HG02938 (cell line): ENCODE data around the gene CTXND1.

Experiments used
- ATAC-seq: cut with Tn5 transposase; IDR thresholded peaks from one replicate; pipeline ENCODE4 v1.9.1; 2021; ENCODE audit warnings: mild to moderate bottlenecking, moderate library complexity; ENCODE audit not compliant: unreplicated experiment

Gene CTXND1

GRCh38 chr15:80259942-80260510, 8.0 kb upstream of the CTXND1 start:
- no peak for ATAC-seq

GRCh38 chr15:80251428-80252120, 439 bp downstream of the CTXND1 start:
- no peak for ATAC-seq

- ATAC-seq: no peak
Measured at GRCh38 chr15:80250614-80251427, 1.2 kb downstream of the CTXND1 start.

GRCh38 chr15:80249973-80250372, 2.0 kb downstream of the CTXND1 start:
- ATAC-seq: no peak

GRCh38 chr15:80247320-80247719, 4.7 kb downstream of the CTXND1 start:
- no peak for ATAC-seq

- no peak for ATAC-seq
Measured at GRCh38 chr15:80246425-80246894, 5.6 kb downstream of the CTXND1 start.

GRCh38 chr15:80242802-80243201, 9.2 kb downstream of the CTXND1 start:
- no peak for ATAC-seq

- no peak for ATAC-seq
Measured at GRCh38 chr15:80242132-80242769, 9.8 kb downstream of the CTXND1 start.

GRCh38 chr15:80241508-80241907, 10.5 kb downstream of the CTXND1 start:
- ATAC-seq: no peak

- no peak for ATAC-seq
Measured at GRCh38 chr15:80240276-80240675, 11.7 kb downstream of the CTXND1 start.

- ATAC-seq: no peak
Measured at GRCh38 chr15:80234883-80235282, 17.1 kb downstream of the CTXND1 start.

GRCh38 chr15:80233581-80233980, 18.4 kb downstream of the CTXND1 start:
- ATAC-seq: no peak

- ATAC-seq: no peak
Measured at GRCh38 chr15:80231371-80231770, 20.6 kb downstream of the CTXND1 start.

- ATAC-seq: no peak
Measured at GRCh38 chr15:80228959-80229610, 22.9 kb downstream of the CTXND1 start.

GRCh38 chr15:80219955-80220354, 32.1 kb downstream of the CTXND1 start:
- no peak for ATAC-seq

- ATAC-seq: no peak
Measured at GRCh38 chr15:80217327-80217900, 34.6 kb downstream of the CTXND1 start.

GRCh38 chr15:80216911-80217310, 35.1 kb downstream of the CTXND1 start:
- ATAC-seq: no peak

GRCh38 chr15:80216141-80216540, 35.9 kb downstream of the CTXND1 start:
- no peak for ATAC-seq

GRCh38 chr15:80214910-80215309, 37.1 kb downstream of the CTXND1 start:
- ATAC-seq: no peak

- no peak for ATAC-seq
Measured at GRCh38 chr15:80211976-80212375, 40.0 kb downstream of the CTXND1 start.
